Measurements from ENCODE around the gene GLT1D1.

- TF ChIP-seq CREB1 (IDR thresholded peaks at IDR 0.05) (no peak), CTCF (IDR thresholded peaks at IDR 0.05; ENCODE audit: control extremely low read depth in 1 of 3, insufficient read depth in 1 of 3, low read depth in 1 of 3, low read length in 3 of 3) (no peak), EZH2 (IDR thresholded peaks at IDR 0.05; ENCODE audit: low read depth, low read length, severe bottlenecking) (no peak), RAD21 (IDR thresholded peaks at IDR 0.05 in 1 of 2, conservative IDR thresholded peaks at IDR 0.05 in 1 of 2; ENCODE audit: low read depth in 2 of 2, low read length in 2 of 2) (no peak), SUZ12 (IDR thresholded peaks at IDR 0.05; ENCODE audit: low read length) (no peak), USF2 (IDR thresholded peaks at IDR 0.05; ENCODE audit: low read length) (no peak), CEBPB (IDR thresholded peaks at IDR 0.05; ENCODE audit: low read depth, low read length) (no peak)
Observed at GRCh38 chr12:128910629-128911028, 57.4 kb downstream of the GLT1D1 start.

Measured in H1 (cell line).